Cardiac fibroblast (primary cell): ENCODE data around the gene CDSN.

Experiments used
- DNase-seq, 2 donors: peaks; one replicate each; pipeline versions ENCODE4 v3.0.0 to v3.0.0-alpha.2; 2010; ENCODE audit warnings: low read depth in 2 of 2
- H3K4me3 ChIP-seq, 2 donors: replicated peaks in 1 of 2; 1 replicate in 1 of 2; 2 replicates in 1 of 2; pipeline ENCODE4 v1.5.1; 2011; ENCODE audit warnings: low read depth in 2 of 2, low read length in 2 of 2, mild to moderate bottlenecking in 2 of 2, moderate library complexity in 1 of 2
- CTCF ChIP-seq: IDR thresholded peaks from one replicate; pipeline ENCODE4 v1.5.1; 2011; ENCODE audit warnings: low read depth, mild to moderate bottlenecking, low read length, inconsistent platforms

The CDSN gene

GRCh38 chr6:31162463-31163165 is 42.4 kb upstream of the CDSN start:
- no peak for DNase-seq
- no peak overlapping the region for H3K4me3 ChIP-seq
- TF ChIP-seq CTCF: no peak

- no peak overlapping the region for H3K4me3 ChIP-seq
- no peak for TF ChIP-seq CTCF
- DNase-seq: no peak
These were observed 41.2 kb upstream of the CDSN start for GRCh38 chr6:31161216-31162126.

- peak; percentile 6 for TF ChIP-seq CTCF
- peak overlapping the region; percentile 74 to 89 for H3K4me3 ChIP-seq
- DNase-seq: peak; percentile 17 to 36
These were observed 38.9 kb upstream of the CDSN start for GRCh38 chr6:31158863-31159855.

- peak within 1 kb of the TSS; percentile 74 to 89 for H3K4me3 ChIP-seq
- peak; percentile 100 for DNase-seq
- TF ChIP-seq CTCF: no peak
These were observed 38.1 kb upstream of the CDSN start, which contains the start of gene TCF19 for GRCh38 chr6:31158140-31158862. Gene TCF19, plus strand, starts transcription at chr6:31158589. Its CDS starts 881 bp downstream, at chr6:31159470.

GRCh38 chr6:31157513-31158139 is 37.4 kb upstream of the CDSN start, which contains the start of gene CCHCR1:
Gene CCHCR1, minus strand, starts transcription at chr6:31157802. Its CDS starts 202 bp downstream, at chr6:31157600.
- peak in 1 of 2 donors; percentile 4 for DNase-seq
- H3K4me3 ChIP-seq: peak within 1 kb of the TSS; percentile 74 to 89
- no peak for TF ChIP-seq CTCF
